HG03095 (cell line): ENCODE measurements around the gene MAP1LC3B2.

Source experiments
- ATAC-seq: cut with Tn5 transposase; IDR thresholded peaks from one replicate; pipeline ENCODE4 v1.9.1; 2021; ENCODE audit warnings: moderate library complexity; ENCODE audit not compliant: unreplicated experiment

The MAP1LC3B2 gene

DNA sequence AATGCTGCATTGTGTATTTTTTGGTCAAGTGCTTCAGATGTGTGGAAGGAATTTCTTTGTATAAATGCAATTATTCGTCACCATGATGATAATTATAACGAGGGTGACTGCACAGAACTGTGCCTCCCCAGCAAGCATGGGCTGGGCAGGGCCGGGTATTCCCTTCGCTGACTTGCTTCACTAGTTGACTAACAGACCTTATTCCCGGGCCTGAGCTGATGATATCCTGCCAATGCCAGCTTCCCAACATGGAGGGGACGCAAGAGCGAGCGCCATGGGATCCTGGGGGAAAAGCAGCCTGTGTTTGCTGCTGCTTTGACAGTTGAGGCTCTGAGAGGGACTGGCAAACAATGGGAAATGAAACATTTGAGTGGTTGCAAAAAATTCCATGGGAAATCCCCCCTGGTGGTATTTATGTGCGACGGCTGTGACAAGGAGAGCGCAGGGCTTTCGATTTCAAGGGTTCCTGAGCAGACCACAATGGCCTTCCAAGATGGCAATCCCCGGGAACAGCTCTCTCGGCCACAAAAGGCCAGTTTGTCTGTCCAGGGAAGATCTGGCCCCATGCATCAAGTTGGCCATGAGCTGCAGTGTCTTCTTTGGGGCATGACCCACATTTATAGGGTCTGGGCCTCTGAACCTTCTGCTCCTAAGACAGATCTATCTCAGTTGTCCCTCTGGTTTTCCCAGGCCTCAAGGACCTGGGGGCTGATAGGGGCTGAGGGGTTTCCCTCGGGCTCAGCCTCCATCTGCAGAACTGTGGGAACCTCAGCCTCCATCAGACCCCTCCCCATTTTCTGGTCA is 21.9 kb upstream of the MAP1LC3B2 start:
- ATAC-seq = no peak

GRCh38 chr12:116538076-116538591 is 21.0 kb upstream of the MAP1LC3B2 start:
- peak; percentile 47 for ATAC-seq

DNA sequence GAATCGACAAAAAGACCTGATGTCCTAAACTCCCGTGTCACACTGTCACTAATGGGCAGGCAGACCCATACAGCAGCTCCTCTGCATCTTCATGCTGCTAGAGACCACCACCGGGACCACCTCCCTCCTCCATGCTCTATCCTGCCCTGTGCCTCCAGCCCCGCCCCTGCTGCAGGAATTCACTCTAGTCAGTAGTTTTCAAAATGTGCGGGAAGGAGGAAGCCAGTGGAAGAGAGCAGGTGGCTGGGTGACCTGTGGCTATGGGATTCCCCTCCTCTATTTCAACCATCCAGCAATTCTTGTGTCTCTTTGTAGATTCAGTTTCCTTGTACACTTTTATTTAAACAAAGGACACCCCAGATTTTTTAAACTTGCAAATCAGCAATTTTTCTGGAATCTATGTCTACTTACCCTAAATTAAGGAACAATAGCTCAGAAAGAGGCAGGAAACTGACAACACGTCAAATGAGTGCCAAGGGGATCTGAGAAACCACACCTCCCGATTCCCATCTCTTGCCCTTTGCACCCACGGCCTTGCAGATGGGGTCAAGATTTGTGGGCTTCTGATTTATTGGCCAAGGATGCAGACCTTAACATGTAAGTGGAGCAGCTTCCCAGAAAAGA is 20.4 kb upstream of the MAP1LC3B2 start:
- ATAC-seq = no peak

DNA sequence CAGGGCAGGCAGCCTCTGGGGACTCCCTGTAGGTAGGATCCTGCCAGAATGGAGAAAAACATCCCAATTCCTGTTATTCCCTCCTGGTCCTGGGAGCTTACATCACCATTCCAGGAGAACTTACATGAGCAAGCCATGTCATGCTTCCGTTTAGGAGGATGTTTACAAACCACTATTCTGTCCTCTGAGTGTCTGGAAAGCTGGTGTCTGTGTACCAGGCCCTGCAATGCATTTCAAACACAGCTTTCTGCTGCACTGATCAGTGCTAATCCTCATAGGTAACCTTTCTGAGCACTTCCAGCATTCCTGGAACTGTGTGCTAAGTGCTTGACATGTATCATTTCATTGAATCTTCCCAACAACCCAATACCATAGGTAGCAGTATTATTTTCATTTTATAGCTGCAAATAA is 19.8 kb upstream of the MAP1LC3B2 start:
- no peak for ATAC-seq

GRCh38 chr12:116539905-116540482 is 19.2 kb upstream of the MAP1LC3B2 start:
- ATAC-seq = no peak

- no peak for ATAC-seq
These were observed 18.5 kb upstream of the MAP1LC3B2 start for GRCh38 chr12:116540622-116541152.

GRCh38 chr12:116541547-116542344 is 17.4 kb upstream of the MAP1LC3B2 start:
- ATAC-seq = no peak

DNA sequence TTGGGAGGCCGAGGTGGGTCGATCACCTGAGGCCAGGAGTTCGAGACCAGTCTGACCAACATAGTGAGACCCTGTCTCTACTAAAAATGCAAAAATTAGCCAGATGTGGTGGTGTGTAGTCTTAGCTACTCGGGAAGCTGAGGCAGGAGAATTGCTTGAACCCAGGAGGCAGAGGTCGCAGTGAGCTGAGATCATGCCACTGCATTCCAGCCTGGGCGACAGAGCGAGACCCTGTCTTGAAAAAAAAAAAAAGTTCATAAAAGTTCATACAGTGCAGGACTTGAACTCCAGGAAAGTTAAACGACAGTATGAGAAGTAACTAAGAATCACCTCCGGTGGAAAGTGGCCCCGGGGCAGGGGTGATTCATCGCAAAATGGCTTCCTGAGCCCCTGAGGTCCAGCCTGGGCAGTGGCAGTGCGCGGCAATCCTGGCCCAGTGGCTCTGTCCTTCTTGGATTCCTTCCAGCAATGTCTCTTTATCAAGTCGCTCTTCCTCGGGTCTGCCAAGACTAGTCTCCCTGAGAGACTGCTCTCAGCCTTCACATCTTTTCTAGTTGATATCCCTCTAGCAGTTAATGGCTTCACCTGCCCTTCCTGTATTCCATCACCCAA is 16.7 kb upstream of the MAP1LC3B2 start:
- no peak for ATAC-seq

GRCh38 chr12:116544656-116545055 is 14.5 kb upstream of the MAP1LC3B2 start:
- no peak for ATAC-seq

GRCh38 chr12:116545144-116545543 is 14.0 kb upstream of the MAP1LC3B2 start:
- no peak for ATAC-seq

- ATAC-seq = no peak
These were observed 13.2 kb upstream of the MAP1LC3B2 start for GRCh38 chr12:116545936-116546335.

DNA sequence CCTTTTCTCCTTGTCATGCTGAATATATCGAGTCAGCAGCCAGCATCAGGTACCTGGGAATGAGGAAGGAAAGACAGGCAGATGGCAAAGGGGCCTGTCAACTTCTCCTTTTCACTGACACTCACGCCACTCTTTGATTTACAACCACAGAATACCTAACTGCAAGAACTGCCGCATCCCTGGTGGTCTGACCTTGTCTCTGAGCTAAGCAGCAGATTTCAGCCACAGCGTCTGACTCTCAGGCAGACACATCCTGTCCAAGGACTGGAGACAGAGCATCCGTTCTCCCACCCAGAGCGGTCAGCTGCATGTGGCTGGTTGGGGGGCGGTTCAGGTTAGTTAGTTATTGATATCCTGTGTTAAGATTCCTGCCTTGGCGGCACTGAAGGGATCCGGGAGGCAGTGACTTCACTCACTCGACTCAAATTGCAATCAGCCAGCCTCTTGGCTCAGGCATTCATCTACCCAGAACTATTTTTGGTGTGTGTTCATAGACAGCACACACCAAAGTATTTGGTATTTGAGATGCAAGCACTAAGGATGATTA is 11.2 kb upstream of the MAP1LC3B2 start:
- ATAC-seq = peak; percentile 85

DNA sequence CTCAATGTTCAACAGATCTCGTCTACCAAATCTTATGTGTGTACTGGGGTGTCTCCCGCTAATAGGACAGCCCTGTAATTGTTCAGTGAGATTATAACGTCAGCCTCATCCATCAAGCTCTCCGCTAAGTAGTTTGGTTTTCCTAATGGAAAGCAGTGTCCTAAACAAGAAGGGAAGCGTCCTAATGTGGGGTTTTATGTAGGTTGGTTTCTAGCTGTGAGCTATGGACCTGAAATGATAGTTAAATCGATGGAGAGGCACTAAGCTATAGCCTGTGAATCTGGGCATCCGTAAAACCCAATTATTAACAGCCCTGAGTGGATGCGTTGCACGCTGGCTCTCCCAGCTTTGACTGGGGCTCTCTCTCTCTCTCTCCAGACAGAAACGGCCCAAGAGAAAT is 9.2 kb upstream of the MAP1LC3B2 start:
- no peak for ATAC-seq

- ATAC-seq = no peak
These were observed 8.0 kb upstream of the MAP1LC3B2 start for GRCh38 chr12:116551151-116551550.

GRCh38 chr12:116551619-116551951 is 7.6 kb upstream of the MAP1LC3B2 start:
- ATAC-seq = no peak

- ATAC-seq = no peak
These were observed 7.0 kb upstream of the MAP1LC3B2 start for GRCh38 chr12:116551952-116552772.

DNA sequence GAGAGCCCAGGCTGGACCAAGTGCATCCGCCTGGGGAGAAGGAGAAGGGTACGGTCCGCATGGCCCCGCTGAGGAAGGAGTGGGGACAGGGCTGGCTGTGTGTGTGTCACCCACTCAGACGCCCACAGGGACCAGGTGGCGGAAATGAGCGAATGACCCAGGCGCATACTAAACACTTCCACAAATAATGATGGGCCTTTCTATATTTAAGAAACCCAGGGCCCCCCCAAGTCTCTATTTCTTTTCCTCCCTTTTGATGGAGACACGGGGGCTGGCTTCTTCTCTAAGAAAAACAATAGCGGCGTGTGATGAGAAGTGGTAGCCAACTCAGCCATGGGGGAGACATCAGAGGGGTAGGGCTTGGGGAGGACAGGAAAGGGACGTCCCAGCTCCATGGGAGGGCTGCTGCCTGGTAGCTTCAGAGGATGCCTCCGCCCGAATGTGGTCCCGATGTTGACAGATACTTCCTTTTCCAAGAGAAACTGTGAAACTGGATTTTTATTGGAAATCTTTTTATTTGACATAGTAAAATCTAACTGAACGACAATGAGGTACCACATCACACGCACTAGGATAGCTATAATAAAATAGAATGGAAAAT is 6.3 kb upstream of the MAP1LC3B2 start:
- ATAC-seq = no peak

GRCh38 chr12:116556356-116556952 is 2.7 kb upstream of the MAP1LC3B2 start:
- ATAC-seq = no peak
